Amygdala (tissue), 56 donors: ENCODE results near the gene SCARF2.
"Not testable (repeated sequence)": the region's sequence is repeated elsewhere in the genome, so short reads cannot be mapped to it uniquely, and the experiment has no call there.

Source experiments
- DNase-seq, 56 donors: peaks; one replicate each; lab custom pipeline; 2025; lab: John Stamatoyannopoulos, UW

Gene SCARF2, protein sequence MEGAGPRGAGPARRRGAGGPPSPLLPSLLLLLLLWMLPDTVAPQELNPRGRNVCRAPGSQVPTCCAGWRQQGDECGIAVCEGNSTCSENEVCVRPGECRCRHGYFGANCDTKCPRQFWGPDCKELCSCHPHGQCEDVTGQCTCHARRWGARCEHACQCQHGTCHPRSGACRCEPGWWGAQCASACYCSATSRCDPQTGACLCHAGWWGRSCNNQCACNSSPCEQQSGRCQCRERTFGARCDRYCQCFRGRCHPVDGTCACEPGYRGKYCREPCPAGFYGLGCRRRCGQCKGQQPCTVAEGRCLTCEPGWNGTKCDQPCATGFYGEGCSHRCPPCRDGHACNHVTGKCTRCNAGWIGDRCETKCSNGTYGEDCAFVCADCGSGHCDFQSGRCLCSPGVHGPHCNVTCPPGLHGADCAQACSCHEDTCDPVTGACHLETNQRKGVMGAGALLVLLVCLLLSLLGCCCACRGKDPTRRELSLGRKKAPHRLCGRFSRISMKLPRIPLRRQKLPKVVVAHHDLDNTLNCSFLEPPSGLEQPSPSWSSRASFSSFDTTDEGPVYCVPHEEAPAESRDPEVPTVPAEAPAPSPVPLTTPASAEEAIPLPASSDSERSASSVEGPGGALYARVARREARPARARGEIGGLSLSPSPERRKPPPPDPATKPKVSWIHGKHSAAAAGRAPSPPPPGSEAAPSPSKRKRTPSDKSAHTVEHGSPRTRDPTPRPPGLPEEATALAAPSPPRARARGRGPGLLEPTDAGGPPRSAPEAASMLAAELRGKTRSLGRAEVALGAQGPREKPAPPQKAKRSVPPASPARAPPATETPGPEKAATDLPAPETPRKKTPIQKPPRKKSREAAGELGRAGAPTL

DNA sequence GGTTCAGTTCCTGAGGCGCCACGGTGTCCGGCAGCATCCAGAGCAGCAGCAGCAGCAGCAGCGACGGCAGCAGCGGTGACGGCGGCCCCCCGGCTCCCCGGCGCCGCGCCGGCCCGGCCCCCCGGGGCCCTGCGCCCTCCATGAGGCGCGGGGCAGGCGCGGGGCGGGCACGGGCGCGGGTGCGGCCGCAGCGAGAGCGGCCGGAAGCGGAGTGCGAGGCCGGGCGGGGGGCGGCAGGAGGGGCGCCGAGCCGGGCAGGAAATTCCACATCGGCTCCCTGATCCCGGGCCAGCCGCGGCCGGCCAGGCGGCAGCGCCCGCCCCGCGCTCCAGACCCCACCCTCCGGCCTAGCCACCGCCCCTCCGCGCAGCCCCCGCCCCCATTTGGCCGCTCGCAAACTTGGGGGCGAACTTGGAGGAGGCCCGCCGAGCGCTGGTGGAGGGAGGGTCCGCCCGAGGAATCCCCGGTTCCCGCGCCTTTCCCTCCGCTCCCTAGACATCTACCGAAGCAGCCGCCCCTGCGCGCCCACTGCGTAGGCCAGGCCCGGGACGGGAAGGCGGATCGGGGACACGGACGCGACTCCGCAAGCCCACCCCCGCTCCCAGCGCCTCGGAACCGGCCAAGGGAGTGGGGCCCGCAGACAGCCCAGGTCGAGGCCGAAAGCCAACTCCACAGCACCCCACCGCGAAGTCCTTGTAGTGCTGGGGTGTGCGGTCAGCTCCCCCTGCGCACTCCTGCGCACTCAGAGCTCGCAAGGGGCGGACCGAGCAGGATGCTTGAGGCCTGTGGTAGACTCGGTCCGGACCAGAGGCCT lies at the start of gene SCARF2:
TSS of gene SCARF2 (minus strand) at position 213 of the 814 bp plus-strand sequence. CDS start at position 142, 71 bp downstream.
- no peak for DNase-seq

DNA sequence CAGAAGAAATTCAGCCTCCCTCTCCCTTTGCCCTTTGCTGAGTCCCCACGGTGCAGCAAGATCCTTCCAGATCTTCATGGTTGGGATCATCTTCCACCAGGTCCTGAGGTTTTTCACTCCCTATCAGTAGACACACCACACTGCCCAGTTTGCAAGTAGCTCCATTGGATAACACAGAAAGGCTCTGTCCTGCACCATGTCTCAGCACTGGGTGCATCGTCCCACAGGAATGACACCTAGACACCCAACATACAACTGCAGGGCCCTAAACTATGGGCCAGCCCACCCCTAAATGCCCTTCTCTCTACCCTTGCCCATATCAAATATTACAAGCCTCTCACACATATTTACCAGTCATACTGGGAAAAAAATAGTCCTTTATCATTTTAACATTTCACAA lies 48.6 kb upstream of the SCARF2 start:
- DNase-seq, result no peak

DNA sequence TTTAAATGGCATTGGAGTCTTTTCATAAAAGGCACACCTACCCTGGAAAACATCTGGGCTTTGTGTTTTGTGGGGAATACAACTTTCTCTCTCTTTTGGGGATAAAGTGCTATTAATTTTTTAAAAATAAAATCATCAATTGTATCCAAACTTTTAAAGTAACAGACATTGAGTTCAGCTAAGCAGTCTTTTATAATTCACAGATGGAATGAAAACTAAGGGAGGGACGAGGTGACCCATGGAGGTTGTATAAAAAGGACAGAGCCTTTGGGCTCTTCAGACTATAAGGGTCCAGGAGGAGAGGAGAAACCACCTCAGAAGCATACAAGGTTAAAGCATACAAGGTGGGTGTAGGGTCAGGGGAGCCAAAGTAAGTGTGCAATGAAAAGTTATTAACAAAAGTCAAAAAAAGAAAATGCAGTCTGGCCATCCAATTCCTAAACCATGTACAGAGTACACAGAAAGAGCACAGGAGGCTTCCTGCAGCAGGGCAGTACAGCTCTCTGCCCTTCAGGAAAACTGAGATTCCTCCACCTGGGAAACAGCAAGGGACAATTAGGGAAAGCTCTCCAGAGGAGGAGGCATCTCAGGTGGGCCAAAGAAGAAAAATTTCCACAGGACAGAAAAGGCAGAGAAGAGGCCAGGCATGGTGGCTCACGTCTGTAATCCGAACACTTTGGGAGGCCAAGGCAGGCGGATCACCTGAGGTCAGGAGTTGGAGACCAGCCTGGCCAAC lies 47.5 kb upstream of the SCARF2 start:
- DNase-seq, result no peak

DNA sequence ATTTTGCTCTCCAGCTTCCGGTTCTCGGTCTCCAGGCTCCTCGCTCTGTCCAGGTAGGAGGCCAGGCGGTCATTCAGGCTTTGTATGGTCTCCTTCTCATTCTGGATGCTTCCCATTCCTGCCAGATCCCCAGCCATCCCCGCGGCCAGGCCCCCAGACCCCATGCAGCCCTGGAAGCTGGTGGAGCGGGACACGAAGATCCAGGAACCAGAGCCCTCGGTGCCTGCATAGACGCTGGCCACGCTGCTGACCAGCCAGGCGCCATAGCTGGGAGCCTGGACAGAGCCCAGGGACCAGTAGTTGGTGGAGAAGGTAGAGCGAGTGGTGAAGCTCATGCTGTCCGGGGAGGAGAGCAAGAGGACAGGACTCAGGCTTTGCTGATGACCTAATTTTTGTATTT lies 46.1 kb upstream of the SCARF2 start:
- no peak for DNase-seq

DNA sequence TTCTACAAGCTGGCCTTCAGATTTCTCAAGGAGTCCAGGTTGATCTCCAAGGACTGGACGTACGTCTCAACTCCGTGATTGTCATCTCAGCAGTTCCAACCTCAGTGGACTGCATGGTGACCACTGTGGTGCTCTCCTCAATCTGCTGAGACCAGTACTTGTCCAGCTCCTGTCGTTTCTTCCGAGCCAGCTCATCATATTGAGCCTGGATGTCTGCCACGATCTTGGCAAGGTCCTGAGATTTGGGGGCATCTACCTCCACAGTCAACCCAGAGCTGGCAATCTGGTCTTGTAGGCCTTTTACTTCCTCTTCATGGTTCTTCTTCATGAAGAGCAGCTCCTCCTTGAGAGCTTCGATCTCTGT lies 45.5 kb upstream of the SCARF2 start:
- not testable (repeated sequence) for DNase-seq

DNA sequence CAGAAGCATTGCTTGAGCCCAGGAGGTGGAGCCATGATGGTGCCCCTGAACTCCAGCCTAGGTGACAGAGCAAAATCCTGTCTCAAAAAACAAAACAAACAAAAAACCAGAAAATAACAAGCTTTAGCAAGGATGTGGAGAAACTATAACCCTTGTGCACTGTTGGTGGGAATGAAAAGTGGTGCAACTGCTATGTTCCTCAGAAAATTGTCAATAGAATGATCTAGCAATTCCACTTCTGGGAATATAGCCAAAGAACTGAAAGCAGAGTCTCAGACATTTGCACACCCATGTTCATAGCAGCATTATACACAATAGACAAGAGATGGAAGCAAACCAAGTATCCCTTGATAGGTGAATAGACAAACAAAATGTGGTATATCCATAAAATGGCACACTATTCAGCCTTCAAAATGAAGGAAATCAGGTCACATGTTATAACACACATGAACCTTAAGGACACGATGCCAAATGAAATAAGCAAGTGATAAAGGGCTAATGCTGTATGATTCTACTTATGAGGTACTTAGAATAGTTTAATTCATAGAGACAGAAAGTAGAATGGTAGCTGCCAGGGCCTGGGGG lies 42.1 kb upstream of the SCARF2 start:
- no peak for DNase-seq

DNA sequence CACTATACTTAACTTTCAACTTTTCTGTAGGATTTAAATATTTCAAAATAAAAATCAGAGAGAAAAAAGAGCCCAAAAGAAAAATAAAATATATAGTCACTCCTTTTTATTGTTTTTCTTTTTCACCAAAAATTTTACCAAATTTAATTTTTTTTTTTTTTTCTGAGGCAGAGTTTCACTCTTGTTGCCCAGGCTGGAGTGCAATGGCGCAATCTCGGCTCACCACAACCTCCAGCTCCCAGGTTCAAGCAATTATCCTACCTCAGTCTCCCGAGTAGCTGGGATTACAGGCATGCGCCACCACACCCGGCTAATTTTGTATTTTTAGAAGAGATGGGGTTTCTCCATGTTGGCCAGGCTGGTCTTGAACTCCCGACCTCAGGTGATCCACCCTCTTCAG lies 40.4 kb upstream of the SCARF2 start:
- DNase-seq, result not testable (repeated sequence)

DNA sequence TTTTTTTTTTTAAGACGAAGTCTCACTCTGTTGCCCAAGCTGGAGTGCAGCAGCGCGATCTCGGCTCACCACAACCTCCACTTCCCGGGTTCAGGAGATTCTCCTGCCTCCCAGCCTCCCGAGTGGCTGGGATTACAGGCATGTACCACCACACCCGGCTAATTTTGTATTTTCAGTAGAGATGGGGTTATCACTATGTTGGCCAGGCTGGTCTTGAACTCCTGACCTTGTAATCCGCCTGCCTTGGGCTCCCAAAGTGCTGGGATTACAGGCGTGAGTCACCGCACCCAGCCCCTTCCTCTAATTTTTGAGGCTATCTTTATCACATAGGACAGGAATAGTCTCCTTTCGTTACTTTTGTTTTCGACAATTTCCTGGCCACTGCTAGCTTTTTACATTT lies 37.9 kb upstream of the SCARF2 start:
- not testable (repeated sequence) for DNase-seq

DNA sequence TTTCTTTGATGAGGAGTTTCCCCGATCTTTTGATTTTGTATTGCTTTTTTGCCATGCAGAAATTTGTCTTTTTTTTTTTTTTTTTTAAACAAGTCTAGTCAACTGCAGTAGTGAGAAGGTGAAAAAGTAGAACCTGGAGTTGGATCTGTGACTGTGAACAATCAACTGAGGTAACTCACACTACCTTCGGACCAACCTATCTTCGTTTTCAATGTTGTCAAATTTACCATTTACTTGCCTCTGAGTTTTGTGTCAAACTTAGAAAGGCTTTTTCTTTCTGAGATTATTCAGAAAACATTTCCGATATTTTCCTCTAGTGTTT lies 37.5 kb upstream of the SCARF2 start:
- DNase-seq, result no peak

DNA sequence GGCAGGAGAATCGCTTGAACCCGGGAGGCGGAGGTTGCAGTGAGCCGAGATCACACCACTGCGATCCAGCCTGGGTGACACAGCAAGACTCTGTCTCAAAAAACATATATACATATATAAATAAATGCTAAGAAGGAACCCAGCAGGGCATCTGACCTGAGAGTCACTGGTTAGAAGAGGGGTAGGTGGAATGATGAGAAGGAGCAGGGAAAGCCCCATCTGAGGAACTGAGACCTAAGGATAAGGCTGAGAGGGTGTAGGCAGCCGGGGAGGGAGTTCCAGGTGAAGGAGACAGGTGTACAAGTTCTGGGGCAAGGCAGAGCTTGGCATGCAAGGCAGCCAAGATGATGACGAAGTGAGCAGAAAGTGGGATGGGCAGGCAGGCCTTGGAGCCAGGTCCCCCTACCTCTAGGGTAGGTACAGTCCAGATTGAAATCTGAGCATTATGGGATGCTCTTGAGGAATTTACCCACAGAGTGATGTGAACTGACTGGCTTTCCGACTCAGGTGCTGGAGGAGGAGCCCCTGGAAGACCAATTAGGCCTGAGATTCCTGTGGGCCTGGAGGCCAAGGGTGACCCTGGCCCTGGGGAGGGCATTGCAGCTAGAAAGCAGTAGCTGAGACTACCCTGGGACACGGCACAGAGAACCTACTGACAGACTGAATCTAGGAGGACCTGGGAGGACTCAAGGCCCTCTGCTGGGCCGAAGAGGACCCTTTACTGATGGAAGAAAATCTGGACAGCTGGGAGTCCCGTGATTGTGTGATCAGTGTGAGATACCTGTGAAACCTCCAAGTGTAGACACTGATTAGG lies 35.2 kb upstream of the SCARF2 start:
- no peak for DNase-seq

DNA sequence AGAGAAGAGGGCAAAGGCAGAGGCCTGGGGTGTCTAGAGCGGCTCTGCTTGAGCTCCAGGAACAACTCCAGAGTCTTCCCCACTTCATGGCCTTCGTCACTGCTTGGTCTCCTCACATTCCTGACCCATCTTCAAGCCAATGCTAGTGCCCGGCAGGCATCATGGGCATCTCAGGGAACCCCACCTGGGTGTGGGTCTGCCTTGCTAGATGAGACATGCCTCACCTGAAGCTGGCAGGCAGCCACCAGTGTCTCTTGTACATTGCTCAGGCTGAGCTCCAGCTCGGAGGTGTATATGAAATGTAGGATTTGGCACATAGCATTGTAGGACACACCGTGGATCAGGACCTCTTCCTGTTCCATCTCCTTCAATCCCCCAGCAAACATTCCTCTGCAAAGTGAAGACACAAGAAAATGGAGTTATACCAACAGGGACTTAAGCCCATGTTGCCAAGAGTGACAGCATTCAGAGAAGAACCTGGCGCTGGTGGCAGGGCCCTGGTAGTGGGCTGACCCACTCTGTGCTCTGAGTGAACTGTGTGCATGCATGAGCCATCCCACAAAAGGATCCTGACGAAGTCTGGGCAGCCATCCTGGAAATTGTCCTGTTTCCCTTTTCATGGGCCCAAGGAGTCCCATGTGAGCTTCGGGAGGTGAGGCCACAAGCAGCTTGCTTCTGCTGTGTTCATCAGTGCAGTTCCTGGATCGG lies 33.7 kb upstream of the SCARF2 start:
- DNase-seq, result no peak

DNA sequence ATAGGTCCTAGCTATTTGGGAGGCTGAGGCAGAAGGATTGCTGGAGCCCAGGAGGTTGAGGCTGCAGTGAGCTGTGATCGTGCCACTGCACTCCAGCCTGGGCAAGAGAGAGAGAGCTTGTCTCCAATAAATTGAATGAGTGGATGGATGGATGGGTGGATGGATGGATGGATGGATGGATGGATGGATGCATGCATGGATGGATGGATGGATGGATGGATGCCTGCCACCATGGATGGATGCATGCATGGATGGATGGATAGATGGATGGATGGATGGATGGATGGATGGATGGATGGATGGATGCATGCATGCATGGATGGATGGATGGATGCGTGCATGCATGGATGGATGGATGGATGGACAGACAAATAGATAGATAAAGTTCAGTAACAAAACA lies 32.9 kb upstream of the SCARF2 start:
- DNase-seq, result not testable (repeated sequence)

DNA sequence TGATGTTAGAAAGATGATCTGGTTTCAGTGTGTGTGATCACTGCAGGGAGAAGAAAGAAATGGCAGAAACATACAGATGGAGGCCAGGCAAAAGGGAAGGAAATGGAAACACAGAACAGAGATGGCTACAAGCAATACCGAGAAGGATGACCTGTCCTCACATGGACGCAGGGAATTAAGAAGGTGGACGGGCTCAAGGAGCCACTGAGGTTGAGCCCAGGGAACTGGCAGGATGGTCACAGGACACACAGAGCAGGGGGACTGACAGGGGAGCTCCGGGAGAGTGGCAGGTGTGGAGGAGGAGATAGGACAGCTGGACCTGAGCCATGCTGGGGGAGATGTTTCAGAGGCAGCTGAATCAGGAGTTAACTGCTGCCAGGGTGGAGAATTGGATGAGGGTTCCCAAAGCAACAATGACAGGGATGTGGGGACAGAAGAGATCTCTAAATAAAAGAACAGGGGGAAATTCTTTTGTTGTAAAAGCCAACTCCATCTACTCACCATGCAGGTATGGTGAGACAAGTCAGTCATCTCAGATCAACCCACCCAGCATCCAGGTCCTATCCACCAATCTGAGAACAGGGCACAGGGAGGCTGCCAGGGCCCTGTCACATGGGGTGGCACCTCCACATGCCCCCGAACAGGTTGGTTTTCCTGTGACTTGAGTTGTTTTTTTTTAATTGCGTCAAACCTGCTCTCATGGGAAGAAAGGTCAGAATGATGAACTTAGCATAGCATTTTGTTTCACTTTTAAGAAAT lies 31.7 kb upstream of the SCARF2 start:
- no peak for DNase-seq

DNA sequence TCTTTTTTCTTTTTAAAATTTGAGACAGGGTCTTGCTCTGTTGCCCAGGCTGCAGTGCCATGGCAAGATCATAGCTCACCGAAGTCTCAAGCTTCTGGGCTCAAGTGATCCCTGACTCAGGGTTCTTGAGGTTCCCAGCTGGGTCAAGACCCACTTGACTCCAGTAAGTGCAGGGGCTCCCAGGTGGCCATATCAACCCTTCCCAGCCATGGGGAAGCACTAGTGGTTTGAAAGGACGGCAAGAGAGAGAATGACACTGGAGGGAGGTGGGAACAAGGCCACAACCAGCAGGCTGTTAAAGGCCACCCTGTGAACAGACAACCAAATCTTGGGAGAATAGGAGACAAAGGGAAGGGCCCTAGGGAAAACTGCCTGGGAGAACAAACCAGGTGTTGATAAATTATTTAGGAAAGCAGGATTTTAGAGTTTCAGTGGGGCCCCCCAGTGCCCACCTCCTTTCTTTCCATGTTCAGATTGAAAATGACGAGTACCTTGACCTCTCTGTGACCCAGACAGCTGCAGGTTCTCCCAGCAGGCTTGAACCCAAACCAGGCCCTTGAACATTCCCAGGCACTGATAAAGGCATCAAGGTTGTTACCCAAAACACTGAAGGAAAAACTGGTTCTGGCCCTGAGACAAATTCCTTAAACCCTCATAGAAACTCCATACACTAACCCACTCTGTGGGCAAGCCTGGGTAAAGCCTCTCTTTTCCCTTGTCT lies 29.2 kb upstream of the SCARF2 start:
- no peak for DNase-seq

DNA sequence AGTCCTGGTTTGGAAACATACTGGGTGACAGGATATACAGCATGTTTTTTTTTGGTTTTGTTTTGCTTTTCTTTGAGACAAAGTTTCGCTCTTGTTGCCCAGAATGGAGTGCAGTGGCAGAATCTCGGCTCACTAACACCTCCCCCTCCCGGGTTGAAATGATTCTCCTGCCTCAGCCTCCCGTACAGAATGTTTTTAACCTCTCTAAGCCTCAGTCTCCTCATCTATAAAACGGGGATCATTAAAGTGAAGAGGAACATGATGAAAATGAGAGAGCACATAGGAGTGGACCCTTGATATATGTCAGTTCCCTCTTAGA lies 28.1 kb upstream of the SCARF2 start:
- no peak for DNase-seq

DNA sequence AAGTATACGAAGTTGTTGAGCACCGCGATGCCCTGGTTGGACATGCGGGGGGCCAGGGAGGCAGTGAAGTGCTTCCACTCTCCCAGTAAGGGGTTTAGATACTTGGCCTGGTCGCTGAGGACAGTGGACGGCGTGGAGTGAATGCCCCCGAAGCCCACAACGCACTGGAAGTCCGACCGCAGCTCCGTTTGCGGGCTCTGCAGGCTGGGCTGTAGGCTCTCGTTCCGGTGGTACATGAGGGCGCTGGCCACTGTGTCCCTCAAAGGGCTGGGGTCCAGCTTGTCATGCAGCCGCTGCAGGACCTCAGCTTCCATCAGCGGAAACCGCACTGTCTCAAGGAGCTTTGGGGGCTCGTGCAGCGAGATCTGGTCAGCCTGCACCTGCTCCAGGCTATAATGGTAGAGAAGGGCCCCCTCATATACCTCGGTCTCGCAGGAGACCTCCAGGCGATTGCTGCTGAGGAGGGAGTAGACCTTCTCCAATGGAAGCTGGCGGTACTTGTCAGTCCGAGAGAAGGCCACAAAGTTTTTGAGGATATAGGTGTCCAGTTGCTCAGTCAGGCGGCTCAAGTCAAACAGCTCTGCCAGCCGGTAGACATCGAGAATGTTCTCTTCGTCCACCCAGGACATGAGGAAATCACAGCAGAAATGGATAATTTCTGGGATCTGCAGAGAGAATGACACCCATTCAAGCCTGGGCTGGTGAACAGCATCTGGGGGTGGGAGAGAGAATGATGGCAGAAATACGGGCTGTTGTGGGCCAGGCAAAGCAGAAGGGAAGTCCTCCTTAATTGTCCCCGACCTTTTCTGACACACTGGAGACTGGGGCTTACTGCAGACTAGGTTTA lies 27.5 kb upstream of the SCARF2 start:
- DNase-seq, result no peak
